Hematopoietic multipotent progenitor cell treated with erythropoietin and hydrocortisone succinate and interleukin-3 and kit ligand, for 8 days (in vitro differentiated cells): ENCODE measurements around the gene CMTM4.
"Not testable (repeated sequence)": the region's sequence is repeated elsewhere in the genome, so short reads cannot be mapped to it uniquely, and the experiment has no call there.

Source experiments
- DNase-seq: peaks from one replicate; pipeline ENCODE4 v3.0.0-alpha.2; 2015

CMTM4 gene

GRCh38 chr16:66611911-66612310, 84.6 kb downstream of the CMTM4 start:
- not testable (repeated sequence) for DNase-seq

DNA sequence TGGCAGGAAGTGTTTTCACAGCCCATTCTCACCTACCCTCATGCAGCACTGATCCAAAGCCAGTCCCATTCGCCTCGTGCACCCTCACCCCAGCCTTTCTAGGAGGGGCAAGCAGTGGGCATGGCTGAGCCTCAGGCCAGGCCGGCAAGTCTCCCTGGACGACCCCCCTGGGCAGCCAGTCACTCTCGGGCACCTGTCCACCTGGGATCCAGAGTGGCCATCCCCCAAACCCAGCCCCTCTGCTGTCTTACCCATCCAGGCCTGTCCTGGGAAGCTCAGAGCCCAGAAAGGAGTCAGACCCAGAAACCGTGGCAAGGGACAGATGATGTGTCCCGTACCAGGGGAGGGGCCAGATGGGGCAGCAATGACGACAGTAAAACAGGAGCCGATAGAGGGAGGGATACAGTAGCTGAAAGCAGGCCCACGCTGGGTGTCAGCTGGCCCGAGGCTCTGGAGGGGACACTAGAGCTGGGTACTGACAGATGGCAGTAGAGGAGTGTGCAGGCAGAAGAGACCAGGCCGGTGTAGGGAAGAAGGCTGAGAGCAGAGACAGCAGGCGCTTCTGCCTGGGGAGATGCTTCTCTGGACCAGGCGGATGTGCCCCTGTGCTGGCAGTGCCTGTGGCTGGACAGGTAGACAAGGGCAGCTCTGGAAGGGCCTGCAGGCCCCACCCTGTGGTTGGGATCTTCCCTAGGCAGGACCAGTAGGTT, 86.3 kb downstream of the CMTM4 start:
- DNase-seq, result no peak

GRCh38 chr16:66609139-66609510, 87.4 kb downstream of the CMTM4 start:
- DNase-seq, result no peak

- DNase-seq, result peak; percentile 81
These were observed 88.1 kb downstream of the CMTM4 start for GRCh38 chr16:66608241-66609138.

DNA sequence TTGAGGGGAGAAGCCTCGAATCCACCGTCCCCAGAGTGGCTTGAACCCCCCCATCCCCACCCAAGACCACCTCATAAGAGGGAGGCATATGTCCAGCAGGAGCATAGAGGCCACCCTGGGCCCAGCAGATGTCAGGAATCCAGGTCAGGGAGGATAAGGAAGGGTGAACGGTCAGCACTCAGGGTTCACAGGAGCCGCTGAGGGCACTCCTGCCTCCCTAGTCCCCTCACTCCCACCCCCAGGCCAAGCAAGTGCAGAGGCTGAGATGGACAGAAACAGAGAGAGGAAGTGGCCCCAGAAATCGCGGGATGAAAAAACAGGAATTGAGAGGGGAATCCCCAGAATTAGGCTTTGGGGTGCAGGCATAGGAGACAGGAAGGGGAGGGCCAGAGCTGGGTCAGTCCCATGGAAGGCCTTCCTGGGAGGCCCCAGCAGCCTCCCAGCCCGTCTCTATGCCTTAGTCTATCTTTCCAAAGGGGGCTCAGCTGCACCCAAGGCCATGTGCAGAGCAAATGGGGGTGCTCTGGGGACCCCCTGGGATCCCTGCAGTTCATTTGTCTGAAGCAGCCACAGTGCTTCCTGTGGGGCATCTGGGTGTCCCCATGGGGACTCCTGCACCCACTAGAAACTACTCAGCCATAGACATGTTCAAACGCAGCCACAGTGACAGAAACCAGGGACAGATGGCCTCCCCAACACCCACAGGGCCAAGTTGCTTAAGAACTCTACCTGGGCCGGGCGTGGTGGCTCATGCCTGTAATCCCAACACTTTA, 90.4 kb downstream of the CMTM4 start:
- DNase-seq, result no peak

GRCh38 chr16:66605177-66605978, 91.2 kb downstream of the CMTM4 start:
- DNase-seq, result no peak

DNA sequence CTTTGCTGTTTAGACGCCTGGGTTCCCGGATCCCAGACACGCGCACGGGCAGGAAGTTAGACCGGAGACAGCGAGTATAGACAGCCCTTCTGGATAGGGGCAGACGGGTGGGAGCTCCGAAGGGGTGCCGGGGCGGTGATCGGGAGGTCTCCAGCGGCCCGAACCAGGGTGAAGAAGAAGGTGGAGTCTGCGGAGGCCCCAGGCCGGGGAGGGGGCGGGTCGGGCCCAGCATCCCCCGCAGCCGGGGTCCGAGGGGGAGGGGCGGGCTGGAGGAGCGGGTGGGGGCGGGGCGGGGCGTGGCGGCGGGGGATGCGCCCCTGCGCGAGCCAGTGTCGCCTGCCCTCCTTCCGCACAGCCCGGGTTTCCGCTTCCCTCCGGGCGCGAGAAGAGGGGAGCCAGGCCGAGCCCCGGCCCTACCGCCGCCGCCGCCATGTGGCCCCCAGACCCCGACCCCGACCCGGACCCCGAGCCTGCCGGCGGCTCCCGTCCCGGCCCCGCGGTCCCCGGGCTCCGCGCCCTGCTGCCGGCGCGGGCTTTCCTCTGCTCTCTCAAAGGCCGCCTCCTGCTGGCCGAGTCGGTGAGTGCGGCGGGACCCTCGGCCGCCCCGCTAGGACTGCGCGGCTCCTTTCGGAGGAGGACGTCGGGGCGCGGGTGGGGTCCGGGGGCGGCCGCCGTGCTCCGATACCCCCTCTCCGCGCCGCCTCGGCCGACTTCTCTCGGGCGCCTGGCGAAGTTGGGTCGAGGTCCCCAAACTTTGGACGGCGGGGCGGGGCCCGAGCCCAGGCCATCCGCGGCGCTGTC, 92.0 kb downstream of the CMTM4 start, which contains the start of gene CMTM3:
Gene CMTM3 (plus strand): TSS at position 329 of the 801 bp plus-strand sequence. CDS start 102 bp downstream, at position 431.
- peak; percentile 38 for DNase-seq

- DNase-seq, result peak; percentile 34
These were observed 92.8 kb downstream of the CMTM4 start for GRCh38 chr16:66603537-66604375.

DNA sequence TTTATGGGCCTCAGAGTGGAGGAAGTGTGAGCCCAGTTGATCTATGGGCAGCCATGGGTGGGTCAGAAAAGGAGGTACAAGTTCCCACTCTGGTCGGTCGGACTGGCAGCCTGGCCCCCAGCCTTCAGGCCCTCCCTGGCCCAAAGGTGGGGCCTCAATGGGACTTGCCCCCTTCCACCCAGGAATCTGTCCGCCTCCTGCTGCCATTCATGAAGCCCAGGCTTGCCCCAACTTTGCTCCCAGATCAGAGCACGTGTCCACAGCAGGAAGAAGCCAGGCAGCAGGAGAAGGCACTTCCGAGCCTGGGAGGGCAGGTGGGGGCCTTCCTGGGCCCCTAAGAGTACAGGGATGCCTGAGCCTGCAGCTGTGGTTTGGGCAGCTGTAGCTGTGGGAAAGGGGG, 95.1 kb downstream of the CMTM4 start:
- no peak for DNase-seq

GRCh38 chr16:66600477-66600876, 96.1 kb downstream of the CMTM4 start:
- no peak for DNase-seq

- no peak for DNase-seq
These were observed 96.8 kb downstream of the CMTM4 start for GRCh38 chr16:66599726-66600125.

GRCh38 chr16:66598111-66598510, 98.4 kb downstream of the CMTM4 start:
- DNase-seq, result no peak

- no peak for DNase-seq
These were observed 99.3 kb downstream of the CMTM4 start for GRCh38 chr16:66596986-66597848.

DNA sequence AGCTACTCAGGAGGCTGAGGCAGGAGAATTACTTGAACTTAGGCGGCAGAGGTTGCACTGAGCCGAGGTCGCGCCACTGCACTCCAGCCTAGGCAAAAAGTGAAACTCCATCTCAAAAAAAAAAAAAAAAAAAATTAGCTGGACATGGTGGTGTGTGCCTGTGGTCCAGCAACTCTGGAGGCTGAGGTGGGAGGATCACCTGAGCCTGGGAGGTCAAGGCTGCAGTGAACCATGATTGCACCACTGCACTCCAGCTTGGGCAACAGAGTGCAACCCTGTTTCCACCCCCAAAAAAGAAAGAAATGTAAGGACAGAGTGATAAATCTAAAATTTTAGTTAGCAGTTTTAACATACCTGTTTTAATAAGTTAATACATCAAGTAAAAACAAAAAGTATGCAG, 100.0 kb downstream of the CMTM4 start:
- DNase-seq, result not testable (repeated sequence)

DNA sequence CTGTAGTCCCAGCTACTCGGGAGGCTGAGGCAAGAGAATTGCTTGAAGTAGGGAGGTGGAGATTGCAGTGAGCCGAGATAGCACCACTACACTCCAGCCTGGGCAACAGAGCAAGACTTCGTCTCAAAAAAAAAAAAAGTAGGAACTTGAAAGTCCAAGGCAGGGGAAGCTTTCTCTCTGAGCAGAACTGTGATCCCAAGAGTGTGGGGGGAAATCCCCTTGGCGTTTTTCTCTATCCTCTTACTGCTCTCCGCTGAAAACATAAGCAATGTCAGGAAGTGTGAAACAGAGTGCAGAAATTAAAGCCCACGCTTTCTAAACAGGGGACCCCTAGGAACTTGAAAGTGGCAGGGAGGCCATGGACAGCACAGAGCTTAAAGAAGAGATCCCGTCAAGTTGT, 101.8 kb downstream of the CMTM4 start:
- DNase-seq, result no peak

DNA sequence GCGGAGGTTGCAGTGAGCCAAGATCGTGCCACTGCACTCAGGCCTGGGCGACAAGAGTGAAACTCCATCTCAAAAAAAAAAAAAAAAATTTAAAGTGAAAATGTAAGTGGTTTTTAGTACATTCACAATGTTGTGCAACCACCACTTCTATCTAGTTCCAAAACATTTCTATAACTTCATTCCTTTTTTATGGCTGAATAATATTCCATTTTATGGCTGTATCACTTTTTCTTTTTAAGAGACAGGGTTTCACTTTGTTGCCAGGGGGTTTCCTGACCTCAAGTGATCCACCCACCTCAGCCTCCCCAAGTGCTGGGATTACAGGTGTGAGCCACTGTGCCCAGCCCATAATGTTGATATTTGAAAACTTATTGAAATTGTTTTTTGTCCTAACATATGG, 103.7 kb downstream of the CMTM4 start:
- DNase-seq, result no peak

DNA sequence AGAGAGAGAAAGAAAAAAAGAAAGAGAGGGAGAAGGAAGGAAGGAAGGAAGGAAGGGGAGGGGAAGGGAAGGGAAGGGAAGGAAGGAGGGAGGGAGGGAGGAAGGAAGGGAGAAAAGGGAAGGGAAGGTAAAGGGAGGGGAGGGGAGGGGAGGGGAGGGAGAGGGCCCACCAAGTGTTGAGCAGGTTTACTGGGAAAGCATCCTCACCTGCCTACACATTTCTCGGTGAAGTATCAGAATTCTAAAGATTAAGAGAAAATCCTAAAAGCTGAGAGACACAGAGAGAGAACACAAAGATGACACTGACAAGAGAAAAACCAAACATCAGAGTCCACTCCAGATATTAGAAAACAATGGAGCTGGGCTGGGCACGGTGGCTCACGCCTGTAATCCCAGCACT, 104.3 kb downstream of the CMTM4 start:
- DNase-seq, result no peak

DNA sequence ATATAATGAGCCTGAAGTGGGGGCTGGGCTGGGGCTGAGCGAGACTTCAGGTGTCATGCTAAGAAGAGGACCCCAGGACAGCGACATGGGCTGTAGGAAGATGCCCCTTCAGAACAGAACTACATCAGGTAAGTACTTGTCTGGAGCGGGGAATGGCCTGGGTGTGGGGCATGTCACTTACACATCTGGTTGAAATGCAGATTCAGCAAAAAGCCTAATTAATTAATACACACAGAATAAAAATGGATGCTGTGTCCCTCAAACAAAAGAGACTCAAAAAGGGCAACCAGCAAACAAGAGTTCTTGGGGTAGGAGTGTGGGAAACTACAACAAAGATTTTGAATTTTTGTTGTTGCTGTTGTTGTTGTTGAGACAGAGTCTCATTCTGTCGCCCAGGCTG, 105.5 kb downstream of the CMTM4 start:
- no peak for DNase-seq

GRCh38 chr16:66590322-66590721, 106.2 kb downstream of the CMTM4 start:
- no peak for DNase-seq
